Glomerular endothelial cell (primary cell): ENCODE measurements around the gene PROSER2. TPM values are rescaled to one million over a fixed set of nuclear protein-coding genes. Genes with fewer than 3 reads are reported as not detected.
A peak's percentile ranks its signal among the peaks of the same experiment; 100 is the strongest.

Experiments
- DNase-seq: peaks from one replicate; pipeline ENCODE4 v3.0.0-alpha.2; 2011; ENCODE audit warnings: low read depth, low spot score; ENCODE audit errors: extremely low read depth
- total RNA-seq: library from RNA; depleted of rRNA; stranded (reverse); fragments of >200 nt; gene quantifications from 2 replicates; pipeline ENCODE4 v1.2.3, GENCODE V29; 2015

Gene PROSER2
- 12.7 and 17.1 TPM in 2 replicates for total RNA-seq

GRCh38 chr10:11823122-11823988 lies at the start of gene PROSER2:
PROSER2 (plus strand) TSS chr10:11823356; CDS start chr10:11852078, 28,722 bp downstream.
- no peak for DNase-seq

DNA sequence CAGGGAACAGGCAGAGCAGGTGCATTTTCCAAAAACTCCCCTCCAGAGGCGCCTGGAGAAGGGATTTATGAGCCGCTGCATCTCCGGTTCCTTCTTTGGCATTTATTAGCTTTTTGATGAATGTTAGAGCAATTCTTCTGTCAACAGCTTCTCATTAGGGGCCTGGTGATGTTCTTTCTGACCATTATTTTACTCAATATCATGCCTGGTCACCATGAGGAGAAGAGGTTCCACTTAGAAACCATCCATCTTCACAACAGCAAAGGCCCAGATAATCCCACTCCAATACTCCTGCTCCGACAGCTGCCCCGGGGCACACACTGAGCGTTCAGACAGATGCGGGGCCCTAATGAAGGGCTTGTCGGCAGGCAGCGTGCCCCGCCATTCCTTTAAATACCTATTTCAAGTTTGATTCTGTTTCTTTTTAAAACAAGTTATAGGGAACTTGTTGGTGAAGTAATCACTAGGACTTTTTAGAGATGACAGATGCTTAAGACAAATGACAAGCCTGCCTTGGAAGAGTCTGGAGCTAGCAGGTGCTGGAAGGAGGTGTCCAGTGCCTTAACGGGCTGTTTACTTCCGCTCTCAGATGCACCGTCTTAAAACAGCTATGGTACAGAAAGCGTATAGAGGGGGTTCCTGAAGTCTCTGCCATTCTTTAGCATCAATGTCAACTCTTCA lies 49.3 kb upstream of the PROSER2 start:
- no peak for DNase-seq

- no peak for DNase-seq
Observed at GRCh38 chr10:11775412-11775811, 47.7 kb upstream of the PROSER2 start.

DNA sequence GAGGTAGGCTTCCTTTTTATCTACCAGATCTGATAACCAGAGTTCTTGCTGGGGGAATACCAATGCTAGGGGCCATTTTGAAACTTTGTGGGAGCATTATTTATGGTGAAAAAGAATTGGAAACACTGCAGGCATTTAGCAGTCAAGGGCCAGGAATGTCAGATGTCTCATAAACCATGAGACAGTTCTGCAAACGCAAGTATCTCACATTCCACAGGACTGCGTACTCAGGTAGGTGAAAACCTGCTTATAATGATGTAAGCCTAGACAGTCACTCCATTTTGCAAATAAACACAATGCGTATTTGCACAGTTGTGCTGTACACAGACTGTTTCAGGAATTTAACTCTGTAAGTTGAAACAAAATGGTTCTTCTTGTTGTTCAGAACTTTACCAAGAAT lies 47.1 kb upstream of the PROSER2 start:
- DNase-seq, result no peak

GRCh38 chr10:11781114-11781513 lies 42.0 kb upstream of the PROSER2 start:
- no peak for DNase-seq

GRCh38 chr10:11782793-11783557 lies 40.2 kb upstream of the PROSER2 start:
- DNase-seq, result peak; percentile 45

DNA sequence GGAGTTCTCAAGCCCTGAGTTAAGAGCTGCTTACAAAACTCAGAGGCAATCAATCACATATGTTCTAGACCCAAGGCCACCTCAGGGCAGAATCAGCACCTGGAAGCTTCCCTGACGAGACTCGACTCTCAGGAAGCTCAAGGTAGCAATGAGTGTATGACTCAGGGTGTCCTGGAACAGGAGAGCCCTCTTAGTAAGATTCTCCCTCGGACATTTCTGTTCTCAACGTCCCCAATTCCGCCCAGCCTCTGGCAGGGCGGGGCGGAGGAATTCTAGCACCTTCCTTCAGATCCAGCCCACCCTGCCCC lies 39.6 kb upstream of the PROSER2 start:
- no peak for DNase-seq

DNA sequence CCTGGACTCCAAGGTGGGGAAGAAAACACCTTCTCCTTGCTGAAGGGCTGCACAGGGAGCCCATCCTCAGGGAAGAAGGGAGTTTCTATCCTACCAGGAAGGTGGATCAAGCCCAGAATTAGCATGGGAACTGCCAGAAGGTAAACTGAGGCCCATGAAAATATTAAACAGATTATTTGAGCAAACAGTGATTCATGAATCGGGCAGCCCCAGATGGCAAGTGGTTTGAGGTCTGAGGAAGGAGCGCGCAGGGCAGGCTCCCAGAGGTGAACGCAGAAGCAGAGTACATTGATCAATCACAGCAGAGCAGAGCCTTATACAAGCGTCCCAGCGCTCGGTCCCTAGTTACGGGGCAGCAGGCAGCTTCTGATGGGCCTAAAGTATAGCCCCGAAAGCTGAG lies 35.8 kb upstream of the PROSER2 start:
- DNase-seq, result no peak

- no peak for DNase-seq
Observed at GRCh38 chr10:11787846-11788245, 35.3 kb upstream of the PROSER2 start.

DNA sequence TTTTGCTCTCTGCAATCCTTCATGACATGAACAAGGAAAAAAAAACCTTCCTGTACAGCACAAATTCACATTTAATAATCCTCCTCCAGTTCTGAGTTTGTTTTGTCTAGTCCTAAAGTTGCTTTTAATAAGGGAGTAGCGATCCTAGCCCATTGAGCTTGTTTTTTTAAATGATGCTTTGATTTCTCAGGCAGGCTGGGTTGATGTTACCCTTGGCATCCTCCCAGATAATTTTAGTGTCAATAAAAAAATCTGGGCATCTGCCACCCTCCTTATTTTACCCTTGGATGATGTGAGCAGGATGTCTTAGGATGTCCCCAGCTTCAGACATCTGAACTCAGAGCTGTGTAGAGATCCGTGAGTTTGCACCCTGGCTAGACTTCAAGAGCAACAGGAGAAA lies 33.9 kb upstream of the PROSER2 start:
- no peak for DNase-seq

GRCh38 chr10:11789956-11790355 lies 33.2 kb upstream of the PROSER2 start:
- DNase-seq, result no peak

GRCh38 chr10:11793762-11794479 lies 29.2 kb upstream of the PROSER2 start:
- no peak for DNase-seq

- DNase-seq, result no peak
Observed at GRCh38 chr10:11794566-11794965, 28.6 kb upstream of the PROSER2 start.

DNA sequence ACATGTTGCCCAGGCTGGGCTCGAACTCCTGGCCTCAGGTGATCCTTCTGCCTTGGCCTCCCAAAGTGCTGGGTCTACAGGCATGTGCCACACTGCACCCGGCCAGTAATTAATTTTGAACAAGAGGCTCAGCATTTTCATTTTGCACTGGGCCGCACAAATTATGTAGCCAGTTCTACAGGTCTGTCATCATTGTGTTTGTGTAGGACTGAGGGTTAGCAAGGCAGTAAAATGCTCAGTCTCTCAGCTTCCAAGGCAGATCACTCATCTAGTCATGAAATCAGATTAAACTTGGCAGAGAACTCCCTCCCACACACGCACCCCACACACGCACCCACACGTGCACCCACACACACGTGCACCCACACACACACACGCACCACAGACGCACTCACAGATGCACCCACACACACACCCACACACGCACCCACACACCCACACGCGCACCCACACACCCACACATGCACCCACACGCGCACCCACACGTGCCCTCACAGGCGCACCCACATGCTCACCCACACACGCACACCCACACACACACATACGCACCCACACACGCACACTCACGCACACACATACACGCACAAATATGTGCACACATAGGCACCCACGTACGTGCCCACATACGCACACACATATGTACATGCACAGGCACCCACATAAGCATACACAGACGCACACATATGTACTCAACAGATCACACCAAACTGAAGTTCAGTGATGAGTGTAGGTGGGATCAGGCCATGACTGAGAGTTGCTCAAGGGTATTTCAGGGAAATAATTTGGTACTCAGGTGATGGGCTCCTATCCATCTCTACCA lies 27.8 kb upstream of the PROSER2 start:
- DNase-seq, result no peak

DNA sequence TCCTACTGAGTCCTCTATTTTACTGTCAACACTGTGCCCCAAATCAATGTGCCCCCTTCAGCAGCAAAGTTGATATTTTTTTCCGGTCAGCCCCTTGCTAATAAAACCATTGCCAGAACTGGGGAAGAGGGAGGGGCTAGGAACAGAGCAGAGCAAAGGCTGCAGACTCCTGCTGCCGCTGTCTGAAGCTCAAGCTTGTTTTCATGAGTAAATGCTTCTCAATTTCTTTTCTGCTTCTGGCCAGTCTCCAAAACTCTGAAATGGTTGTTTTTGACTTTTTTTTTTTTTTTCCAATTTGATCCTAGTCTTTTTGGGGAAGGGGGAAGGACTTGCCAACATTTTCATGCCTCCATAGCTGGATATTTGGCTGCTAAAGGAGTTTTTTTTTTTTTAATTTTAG lies 26.7 kb upstream of the PROSER2 start:
- no peak for DNase-seq

DNA sequence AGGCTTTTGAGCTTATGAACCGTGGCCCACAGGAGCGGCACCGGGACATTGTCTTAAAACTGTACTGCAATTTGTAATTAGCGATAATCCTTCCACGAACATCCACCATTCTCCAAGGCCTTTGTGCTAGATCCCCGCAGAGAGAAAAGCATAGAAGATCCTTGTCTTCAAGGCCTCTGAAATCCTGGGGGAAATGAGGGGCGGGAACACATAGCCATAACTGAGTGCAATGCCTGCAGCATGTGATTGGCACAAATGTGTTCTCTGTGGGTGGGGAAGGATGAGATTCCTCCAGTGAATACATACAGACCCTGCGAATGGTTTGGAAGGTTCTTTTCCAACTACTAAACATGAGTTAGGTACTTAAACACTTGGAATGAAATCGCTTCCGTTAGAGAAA lies 25.9 kb upstream of the PROSER2 start:
- no peak for DNase-seq

DNA sequence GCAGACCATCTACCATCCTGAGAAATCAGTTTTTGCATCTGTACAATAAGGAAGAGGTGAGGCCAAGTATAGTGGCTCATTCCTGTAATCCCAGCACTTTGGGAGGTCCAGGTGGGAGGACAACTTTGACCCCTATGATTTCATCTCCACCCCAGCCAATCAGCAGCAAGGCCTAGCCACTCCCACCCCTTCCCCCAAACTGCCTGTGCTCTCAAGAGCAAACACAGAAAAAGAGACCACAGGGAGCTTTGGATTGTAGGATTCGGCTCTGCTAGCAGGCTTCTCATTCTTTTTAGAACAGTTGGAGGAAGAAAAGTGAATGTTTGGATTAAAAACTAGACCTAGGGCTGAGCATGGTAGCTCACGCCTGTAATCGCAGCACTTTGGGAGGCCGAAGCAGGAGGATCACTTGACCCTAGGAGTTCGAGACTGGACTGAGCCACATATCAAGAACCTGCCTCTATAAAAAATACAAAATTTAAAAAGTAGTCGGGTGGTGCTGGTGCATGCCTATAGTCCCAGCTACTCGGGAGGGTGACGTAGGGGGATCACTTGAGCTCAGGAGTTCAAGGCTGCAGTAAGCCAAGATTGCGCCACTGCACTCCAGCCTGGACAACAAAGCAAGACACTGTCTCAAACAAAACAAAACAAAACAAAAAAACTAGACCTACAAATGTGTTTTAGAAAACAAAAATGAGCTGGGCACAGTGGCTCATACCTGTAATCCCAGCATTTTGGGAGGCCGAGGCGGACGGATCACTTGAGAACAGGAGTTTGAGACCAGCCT lies 25.1 kb upstream of the PROSER2 start:
- no peak for DNase-seq

- peak; percentile 50 for DNase-seq
Observed at GRCh38 chr10:11798845-11799735, 24.1 kb upstream of the PROSER2 start.
